ENCODE measurements around the gene PLEKHH1.
A peak's percentile ranks its signal among the peaks of the same experiment; 100 is the strongest.
"Not testable (repeated sequence)": the region's sequence is repeated elsewhere in the genome, so short reads cannot be mapped to it uniquely, and the experiment has no call there.

PLEKHH1 gene

GRCh38 chr14:67589204-67589770, 56.2 kb downstream of the PLEKHH1 start:
- no peak for DNase-seq

- not testable (repeated sequence) for DNase-seq
Observed at GRCh38 chr14:67593650-67594049, 60.6 kb downstream of the PLEKHH1 start.

- DNase-seq = no peak
Observed at GRCh38 chr14:67595392-67595791, 62.3 kb downstream of the PLEKHH1 start.

GRCh38 chr14:67599698-67600561, 66.8 kb downstream of the PLEKHH1 start, which contains the start of gene PIGH:
PIGH (minus strand) TSS chr14:67600268; CDS start chr14:67600203, 65 bp downstream.
- DNase-seq = peak; percentile 77

GRCh38 chr14:67600562-67600974, 67.5 kb downstream of the PLEKHH1 start:
- DNase-seq = not testable (repeated sequence)

GRCh38 chr14:67602076-67602475, 69.0 kb downstream of the PLEKHH1 start:
- no peak for DNase-seq

- no peak for DNase-seq
Observed at GRCh38 chr14:67602995-67603545, 70.0 kb downstream of the PLEKHH1 start.

GRCh38 chr14:67607646-67608045, 74.6 kb downstream of the PLEKHH1 start:
- no peak for DNase-seq

- DNase-seq = no peak
Observed at GRCh38 chr14:67609642-67610310, 76.7 kb downstream of the PLEKHH1 start.

GRCh38 chr14:67610491-67610890, 77.4 kb downstream of the PLEKHH1 start:
- DNase-seq = no peak

- peak; percentile 64 for DNase-seq
Observed at GRCh38 chr14:67618617-67619063, 85.5 kb downstream of the PLEKHH1 start.

- peak; percentile 95 for DNase-seq
Observed at GRCh38 chr14:67619446-67620216, 86.5 kb downstream of the PLEKHH1 start, which contains the start of gene ARG2. ARG2 (plus strand) TSS chr14:67619920; CDS start chr14:67619978, 58 bp downstream.

- DNase-seq = peak; percentile 11
Observed at GRCh38 chr14:67620217-67620785, 87.2 kb downstream of the PLEKHH1 start.

- DNase-seq = no peak
Observed at GRCh38 chr14:67622675-67623074, 89.6 kb downstream of the PLEKHH1 start.

- no peak for DNase-seq
Observed at GRCh38 chr14:67623114-67623513, 90.0 kb downstream of the PLEKHH1 start.

- not testable (repeated sequence) for DNase-seq
Observed at GRCh38 chr14:67626131-67626530, 93.0 kb downstream of the PLEKHH1 start.

- no peak for DNase-seq
Observed at GRCh38 chr14:67627519-67627918, 94.4 kb downstream of the PLEKHH1 start.

- DNase-seq = no peak
Observed at GRCh38 chr14:67630186-67630585, 97.1 kb downstream of the PLEKHH1 start.

- DNase-seq = no peak
Observed at GRCh38 chr14:67630938-67631337, 97.8 kb downstream of the PLEKHH1 start.

GRCh38 chr14:67633451-67634147, 100.5 kb downstream of the PLEKHH1 start:
- no peak for DNase-seq

- DNase-seq = no peak
Observed at GRCh38 chr14:67636361-67636919, 103.3 kb downstream of the PLEKHH1 start.
